ENCODE results near the gene PLEKHO2.

Gene PLEKHO2

GRCh38 chr15:64912379-64913325 lies 70.9 kb downstream of the PLEKHO2 start:
- DNase-seq (ENCODE audit: low spot score): no peak

- DNase-seq (ENCODE audit: low spot score): no peak
Measured at GRCh38 chr15:64915518-64916227, 74.0 kb downstream of the PLEKHO2 start.

DNA sequence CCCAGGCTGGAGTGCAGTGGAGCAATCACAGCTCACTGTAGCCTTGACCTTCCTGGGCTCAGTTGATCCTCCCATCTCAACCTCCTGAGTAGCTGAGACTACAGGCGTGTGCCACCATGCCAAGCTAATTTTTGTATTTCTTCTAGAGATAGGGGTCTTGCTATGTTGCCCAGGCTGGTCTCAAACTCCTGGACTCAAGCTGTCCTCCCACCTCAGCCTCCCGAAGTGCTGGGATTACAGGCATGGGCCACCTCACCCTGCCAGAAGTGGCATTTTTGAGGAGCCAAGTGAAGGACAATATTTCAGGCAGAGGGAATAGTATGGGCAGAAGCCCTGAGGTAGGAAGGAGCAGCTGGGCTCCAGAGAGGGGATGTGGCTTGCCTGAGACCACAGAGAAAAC lies 74.7 kb downstream of the PLEKHO2 start:
- no peak for DNase-seq (ENCODE audit: low spot score)

- no peak for DNase-seq (ENCODE audit: low spot score)
Measured at GRCh38 chr15:64917211-64917610, 75.5 kb downstream of the PLEKHO2 start.

All from hematopoietic multipotent progenitor cell treated with erythropoietin and hydrocortisone succinate and interleukin-3 and kit ligand, for 17 days (in vitro differentiated cells).